Stomach (tissue), 4 donors: ENCODE results near the gene MTG1.

ENCODE experiments used
- CTCF ChIP-seq, 7 experiments: fragments of 450-650 bp in 4 of 7; fragments of 200-600 bp in 3 of 7; sonication (generic) in 3 of 7; IDR thresholded peaks; one replicate each; pipeline ENCODE4 v1.5.1; 2016 to 2019; ENCODE audit warnings: antibody characterized with exemption in 7 of 7, control low read depth in 2 of 7, mild to moderate bottlenecking in 1 of 7
- EP300 ChIP-seq: sonication (generic); formaldehyde crosslinking; IDR thresholded peaks from one replicate; pipeline ENCODE4 v1.6.1; 2017; ENCODE audit warnings: antibody characterized with exemption
- POLR2A ChIP-seq, 4 donors: fragments of 450-650 bp; IDR thresholded peaks; one replicate each; pipeline ENCODE4 v1.6.1; 2016; ENCODE audit warnings: antibody characterized with exemption in 4 of 4, control low read depth in 2 of 4, mild to moderate bottlenecking in 1 of 4, moderate library complexity in 1 of 4
- POLR2AphosphoS5 ChIP-seq, 3 donors: sonication (generic); formaldehyde crosslinking; IDR thresholded peaks; one replicate each; pipeline ENCODE4 v1.6.1; 2016; ENCODE audit warnings: antibody characterized with exemption in 3 of 3

- TF ChIP-seq CTCF (IDR thresholded peaks at IDR 0.05) (no peak), POLR2AphosphoS5 (IDR thresholded peaks at IDR 0.05) (no peak), POLR2A (IDR thresholded peaks at IDR 0.05) (no peak), EP300 (no peak)
These were observed 11.3 kb downstream of the MTG1 start for GRCh38 chr10:133405272-133405671.
